ENCODE measurements around the gene MBP.

MBP gene

DNA sequence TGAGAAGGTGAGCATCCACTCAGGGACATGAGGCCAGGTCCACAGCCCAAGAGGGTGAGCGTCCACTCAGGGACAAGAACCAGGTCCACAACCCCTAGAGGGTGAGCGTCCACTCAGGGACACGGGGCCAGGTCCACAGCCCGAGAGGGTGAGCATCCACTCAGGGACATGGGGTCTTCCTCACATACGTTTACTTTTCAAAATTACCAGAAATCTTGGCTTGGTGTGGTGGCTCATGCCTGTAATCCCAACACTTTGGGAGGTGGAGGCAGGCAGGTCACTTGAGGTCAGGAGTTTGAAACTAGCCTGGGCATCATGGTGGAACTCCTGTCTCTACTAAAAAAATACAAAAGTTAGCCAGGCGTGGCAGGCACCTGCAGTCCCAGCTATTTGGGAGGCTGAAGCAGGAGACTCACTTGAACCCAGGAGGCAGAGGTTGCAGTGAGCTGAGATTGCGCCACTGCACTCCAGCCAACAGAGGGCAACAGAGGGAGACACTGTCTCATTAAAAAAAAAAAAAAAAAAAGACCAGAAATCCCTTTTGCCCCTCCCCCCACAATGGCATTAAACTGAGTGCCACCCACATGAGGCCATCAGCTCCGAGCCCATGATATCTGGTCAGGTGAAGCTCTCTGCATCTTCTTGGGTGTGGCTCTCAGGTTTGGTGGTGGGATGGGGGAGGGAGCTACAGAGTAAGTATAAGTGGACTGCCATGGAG is 9.0 kb upstream of the MBP start:
- ChIA-PET CTCF (interaction anchor here (0.7 to 1.0 kb wide), 2 partner anchors 8 to 57 kb away, joined by 3 read pairs; no protein-coding TSS in a partner anchor), POLR2A (no interaction called here)
- no peak for DNase-seq (ENCODE audit: extremely low spot score)
- TF ChIP-seq FOXA1 (IDR thresholded peaks at IDR 0.05) (no peak), ZNF384 (IDR thresholded peaks at IDR 0.05) (peak; percentile 83)

DNA sequence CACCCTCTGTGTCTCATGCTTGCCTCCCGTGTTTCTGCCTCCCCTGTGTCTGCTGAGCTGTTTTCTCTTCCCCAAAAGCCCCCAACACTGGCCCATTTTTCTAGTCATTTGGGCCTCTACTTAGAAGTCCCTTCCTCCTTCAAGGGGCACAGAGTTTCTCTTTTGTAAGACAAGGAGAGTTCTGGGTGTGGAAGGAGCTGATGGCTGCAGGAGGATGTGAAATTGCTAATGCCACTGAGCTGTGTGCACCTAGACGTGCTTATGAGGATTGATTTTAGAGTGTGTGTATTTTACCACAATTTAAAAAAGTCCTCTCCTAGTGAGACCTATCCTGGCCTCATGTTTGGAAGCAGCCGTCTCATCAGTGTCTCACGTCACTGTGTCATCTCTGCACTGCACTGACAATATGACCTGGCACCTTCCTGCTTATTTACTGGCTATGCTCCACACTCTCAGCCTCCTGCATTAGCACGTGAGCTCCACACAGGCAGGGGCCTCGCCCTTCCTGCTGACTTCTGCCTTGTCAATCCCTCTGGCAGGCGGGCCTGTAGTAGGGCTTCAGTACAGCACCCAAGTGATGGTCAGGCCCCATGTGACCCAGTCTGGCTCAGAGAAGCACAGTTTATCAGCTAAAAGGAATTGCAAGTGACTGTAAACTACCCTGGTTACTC is 8.0 kb upstream of the MBP start:
- no peak for DNase-seq (ENCODE audit: extremely low spot score)
- CTCF ChIA-PET = interaction anchor here (1.0 kb wide), 1 partner anchor 9 kb away, joined by 3 read pairs; no protein-coding TSS in a partner anchor
- no peak for TF ChIP-seq ELF4 (IDR thresholded peaks at IDR 0.05)
- no peak for TF ChIP-seq BHLHE40 (IDR thresholded peaks at IDR 0.05; ENCODE audit: borderline replicate concordance)
- TF ChIP-seq L3MBTL2 (conservative IDR thresholded peaks at IDR 0.05) = no peak
- TF ChIP-seq TARDBP (IDR thresholded peaks at IDR 0.05) = no peak
- no peak for TF ChIP-seq SP1 (IDR thresholded peaks at IDR 0.05)
- TF ChIP-seq ZNF384 (IDR thresholded peaks at IDR 0.05) = no peak
- POLR2A ChIA-PET = no interaction called here

DNA sequence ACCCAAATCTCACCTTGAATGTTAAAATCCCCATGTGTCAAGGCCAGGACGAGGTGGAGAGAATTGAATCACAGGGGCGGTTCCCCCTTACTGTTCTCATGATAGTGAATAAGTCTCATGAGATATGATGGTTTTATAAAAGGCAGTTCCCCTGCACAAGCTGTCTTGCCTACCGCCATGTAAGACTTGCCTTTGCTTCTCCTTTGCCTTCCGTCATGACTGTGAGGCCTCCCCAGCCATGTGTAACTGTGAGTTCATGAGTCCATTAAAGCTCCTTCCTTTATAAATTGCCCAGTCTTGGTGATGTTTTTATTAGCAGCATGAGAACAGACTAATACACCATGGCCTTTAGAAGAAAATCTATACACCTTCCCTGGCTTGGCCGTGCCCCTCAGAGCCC is 7.4 kb upstream of the MBP start:
- POLR2A ChIA-PET = no interaction called here
- TF ChIP-seq FOXM1 (IDR thresholded peaks at IDR 0.05; ENCODE audit: borderline replicate concordance) = no peak
- TF ChIP-seq CTBP1 (IDR thresholded peaks at IDR 0.05; ENCODE audit: borderline replicate concordance) = no peak
- no peak for TF ChIP-seq NFRKB (IDR thresholded peaks at IDR 0.05)
- no peak for TF ChIP-seq BHLHE40 (IDR thresholded peaks at IDR 0.05; ENCODE audit: borderline replicate concordance)
- TF ChIP-seq TARDBP (IDR thresholded peaks at IDR 0.05) = no peak
- TF ChIP-seq ELF4 (IDR thresholded peaks at IDR 0.05) = no peak
- no peak for TF ChIP-seq FOXK2 (IDR thresholded peaks at IDR 0.05)
- TF ChIP-seq LEF1 (IDR thresholded peaks at IDR 0.05; ENCODE audit: borderline replicate concordance) = no peak
- TF ChIP-seq ZNF384 (IDR thresholded peaks at IDR 0.05) = no peak
- CTCF ChIA-PET = interaction anchor here (1.0 kb wide), 1 partner anchor 10 kb away, joined by 3 read pairs; no protein-coding TSS in a partner anchor
- no peak for DNase-seq (ENCODE audit: extremely low spot score)

DNA sequence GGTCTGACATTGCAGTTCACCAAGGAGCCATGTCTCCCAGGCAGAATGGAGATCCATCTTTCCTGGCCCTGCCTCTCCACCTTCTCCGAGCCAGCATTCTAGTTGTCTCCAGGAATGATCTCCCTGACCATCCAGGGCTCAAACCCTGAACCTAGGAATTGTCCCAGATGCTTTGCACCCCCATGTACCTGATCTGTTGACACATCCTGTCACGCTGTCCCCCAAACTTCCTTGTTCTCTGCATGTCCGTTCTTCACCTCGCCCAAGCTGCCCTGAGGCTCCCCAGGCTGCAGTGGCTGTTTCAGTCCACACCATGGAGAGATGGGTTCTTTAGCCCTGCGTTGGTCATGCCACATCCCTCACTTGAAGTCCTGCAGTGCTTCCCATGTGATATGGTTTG is 7.0 kb upstream of the MBP start:
- ChIA-PET CTCF (no interaction called here), POLR2A (no interaction called here)
- DNase-seq (ENCODE audit: extremely low spot score) = no peak
- no peak for TF ChIP-seq TARDBP (IDR thresholded peaks at IDR 0.05)
- no peak for TF ChIP-seq NFRKB (IDR thresholded peaks at IDR 0.05)
- TF ChIP-seq SUZ12 (IDR thresholded peaks at IDR 0.05) = no peak

DNA sequence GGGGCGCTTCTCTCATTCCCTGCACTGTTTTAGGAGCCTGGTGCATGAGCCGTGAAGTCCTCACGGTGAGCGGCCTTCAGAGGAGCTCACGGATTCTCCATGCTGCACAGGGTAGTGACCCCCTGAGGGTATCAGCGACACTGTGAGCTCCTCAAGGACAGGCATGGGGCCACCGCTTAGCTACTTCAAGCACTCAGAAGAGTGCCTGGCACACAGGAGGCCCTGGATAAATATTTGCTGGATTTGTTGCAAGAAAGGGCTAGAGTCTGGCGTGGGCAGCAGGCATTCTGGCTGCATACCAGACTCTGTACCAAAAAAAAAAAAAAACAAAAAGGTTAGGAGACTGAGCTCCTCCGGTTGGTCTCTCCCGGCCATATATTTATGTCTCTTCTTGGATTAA is 5.7 kb upstream of the MBP start:
- CTCF ChIA-PET = no interaction called here
- no peak for TF ChIP-seq HDGF (IDR thresholded peaks at IDR 0.05; ENCODE audit: borderline replicate concordance)
- no peak for DNase-seq (ENCODE audit: extremely low spot score)
- POLR2A ChIA-PET = no interaction called here

DNA sequence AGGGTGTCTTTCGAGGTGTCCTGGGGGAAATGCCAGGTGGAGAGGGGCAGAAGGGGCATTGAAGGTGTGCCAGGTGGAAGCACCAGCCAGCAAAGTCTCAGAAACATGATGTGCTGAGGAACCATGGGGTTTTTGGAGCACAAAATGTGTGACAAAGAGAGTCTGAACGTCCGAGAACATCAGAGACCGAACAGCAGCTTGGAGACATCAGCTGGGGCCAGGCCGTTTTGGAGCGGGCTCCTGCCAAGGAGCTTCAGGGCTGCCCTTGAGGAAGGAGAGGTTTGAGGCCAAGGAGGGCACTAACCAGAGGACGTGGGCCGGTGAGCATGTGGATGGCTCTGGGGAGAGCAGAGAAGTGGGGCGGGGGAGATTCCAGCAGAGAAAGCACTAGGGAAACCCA is 5.3 kb upstream of the MBP start:
- TF ChIP-seq L3MBTL2 (conservative IDR thresholded peaks at IDR 0.05) = no peak
- TF ChIP-seq, protein P1, sequence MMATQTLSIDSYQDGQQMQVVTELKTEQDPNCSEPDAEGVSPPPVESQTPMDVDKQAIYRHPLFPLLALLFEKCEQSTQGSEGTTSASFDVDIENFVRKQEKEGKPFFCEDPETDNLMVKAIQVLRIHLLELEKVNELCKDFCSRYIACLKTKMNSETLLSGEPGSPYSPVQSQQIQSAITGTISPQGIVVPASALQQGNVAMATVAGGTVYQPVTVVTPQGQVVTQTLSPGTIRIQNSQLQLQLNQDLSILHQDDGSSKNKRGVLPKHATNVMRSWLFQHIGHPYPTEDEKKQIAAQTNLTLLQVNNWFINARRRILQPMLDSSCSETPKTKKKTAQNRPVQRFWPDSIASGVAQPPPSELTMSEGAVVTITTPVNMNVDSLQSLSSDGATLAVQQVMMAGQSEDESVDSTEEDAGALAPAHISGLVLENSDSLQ (IDR thresholded peaks at IDR 0.05) = no peak
- TF ChIP-seq CTBP1 (IDR thresholded peaks at IDR 0.05; ENCODE audit: borderline replicate concordance) = no peak
- no peak for TF ChIP-seq NFRKB (IDR thresholded peaks at IDR 0.05)
- no peak for TF ChIP-seq LEF1 (IDR thresholded peaks at IDR 0.05; ENCODE audit: borderline replicate concordance)
- no peak for TF ChIP-seq ARNT (IDR thresholded peaks at IDR 0.05)
- TF ChIP-seq FOXA1 (IDR thresholded peaks at IDR 0.05) = no peak
- no peak for TF ChIP-seq ZNF384 (IDR thresholded peaks at IDR 0.05)
- TF ChIP-seq FOXK2 (IDR thresholded peaks at IDR 0.05) = no peak
- no peak for TF ChIP-seq ELF4 (IDR thresholded peaks at IDR 0.05)
- DNase-seq (ENCODE audit: extremely low spot score) = no peak
- POLR2A ChIA-PET = no interaction called here
- CTCF ChIA-PET = no interaction called here

DNA sequence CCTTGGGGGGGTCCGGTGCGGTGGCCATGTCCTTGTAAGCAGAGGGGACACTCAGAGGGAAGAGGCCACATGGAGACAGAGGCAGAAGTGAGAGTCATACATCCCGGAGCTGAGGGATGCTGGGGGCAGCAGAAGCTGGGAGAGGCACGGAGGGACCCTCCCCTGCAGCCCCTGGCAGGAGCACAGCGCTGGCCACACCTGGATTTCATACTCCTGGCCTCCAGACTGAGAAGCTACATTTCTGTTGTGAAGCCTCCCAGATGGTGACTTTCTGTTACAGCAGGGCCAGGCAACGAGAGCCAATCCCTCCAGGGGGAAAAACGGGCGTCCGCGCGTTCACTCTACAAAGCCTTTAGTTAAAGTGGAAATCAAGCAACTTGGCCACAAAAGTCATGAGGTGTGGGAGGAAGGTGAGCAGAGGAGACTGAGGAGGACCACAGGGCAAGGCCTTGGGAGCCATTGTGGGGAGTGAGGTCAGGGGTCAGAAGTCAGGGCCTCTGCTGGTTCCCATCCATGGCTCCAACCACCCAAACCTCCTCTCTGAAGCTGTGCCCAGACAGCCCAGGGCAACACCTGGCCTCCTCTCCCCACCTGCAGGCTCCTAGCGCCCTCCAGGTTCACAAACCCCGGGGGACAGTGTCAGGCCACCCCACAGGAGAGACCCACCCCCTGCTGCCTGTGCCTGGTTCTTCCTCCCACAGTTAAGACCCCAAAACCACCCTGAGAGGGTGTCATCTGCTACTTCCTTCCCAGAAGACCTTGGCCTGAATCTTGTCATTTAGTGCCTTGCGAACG is 4.5 kb upstream of the MBP start:
- no peak for DNase-seq (ENCODE audit: extremely low spot score)
- ChIA-PET POLR2A (no interaction called here), CTCF (no interaction called here)
- TF ChIP-seq SP1 (IDR thresholded peaks at IDR 0.05) (no peak), CTBP1 (IDR thresholded peaks at IDR 0.05; ENCODE audit: borderline replicate concordance) (no peak), NFRKB (IDR thresholded peaks at IDR 0.05) (no peak), LEF1 (IDR thresholded peaks at IDR 0.05; ENCODE audit: borderline replicate concordance) (no peak), FOXK2 (IDR thresholded peaks at IDR 0.05) (no peak), FOXM1 (IDR thresholded peaks at IDR 0.05; ENCODE audit: borderline replicate concordance) (no peak), SUZ12 (IDR thresholded peaks at IDR 0.05) (no peak), ELF4 (IDR thresholded peaks at IDR 0.05) (no peak), TARDBP (IDR thresholded peaks at IDR 0.05) (no peak), HDGF (IDR thresholded peaks at IDR 0.05; ENCODE audit: borderline replicate concordance) (no peak), ZNF384 (IDR thresholded peaks at IDR 0.05) (no peak), FOXA1 (IDR thresholded peaks at IDR 0.05) (no peak), BHLHE40 (IDR thresholded peaks at IDR 0.05; ENCODE audit: borderline replicate concordance) (no peak)
